Ecto neural progenitor cell (in vitro differentiated cells): Measurements from ENCODE around the gene CD58.

Experiments used
- DNase-seq: peaks from one replicate; pipeline ENCODE4 v3.0.0-alpha.2; 2018; ENCODE audit warnings: low spot score

The CD58 gene

DNA sequence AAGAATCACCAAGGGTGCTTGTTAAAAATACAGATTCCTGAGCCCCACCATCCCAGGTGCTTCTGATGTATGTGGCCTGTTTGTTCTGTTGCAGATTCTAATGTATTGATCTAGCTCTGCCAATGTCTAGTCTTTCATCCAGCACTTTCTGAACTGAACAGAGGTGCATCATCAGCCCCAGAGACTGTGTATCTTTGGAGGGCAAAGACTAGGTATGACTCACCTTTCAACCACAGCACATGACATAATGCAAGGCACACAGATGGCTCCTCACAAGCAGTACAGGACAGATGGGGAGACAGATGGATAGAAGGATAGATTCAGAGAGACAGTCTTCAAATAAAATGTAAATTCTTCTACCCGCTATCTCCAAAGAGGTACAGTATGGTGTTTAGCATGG, 32.3 kb downstream of the CD58 start:
- no peak for DNase-seq

DNA sequence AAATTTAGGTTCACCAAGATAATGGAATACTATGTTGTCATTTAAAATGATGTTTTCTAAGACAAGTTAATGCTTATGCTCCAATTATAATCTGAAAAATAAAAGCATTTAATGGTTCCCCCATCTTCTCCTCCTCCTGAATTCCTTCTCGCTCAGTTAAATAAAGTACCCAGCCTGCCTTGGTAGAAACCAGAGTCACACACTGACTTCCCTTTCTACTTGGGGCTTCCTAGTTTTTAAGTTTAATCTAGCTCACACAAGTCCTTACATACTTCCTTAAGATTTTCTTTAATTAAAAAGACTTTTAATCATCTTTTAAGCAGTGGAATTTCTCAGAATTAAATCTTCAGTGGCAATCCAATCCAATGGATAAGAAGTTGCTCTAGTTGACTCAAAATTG, 32.9 kb downstream of the CD58 start:
- DNase-seq: no peak

DNA sequence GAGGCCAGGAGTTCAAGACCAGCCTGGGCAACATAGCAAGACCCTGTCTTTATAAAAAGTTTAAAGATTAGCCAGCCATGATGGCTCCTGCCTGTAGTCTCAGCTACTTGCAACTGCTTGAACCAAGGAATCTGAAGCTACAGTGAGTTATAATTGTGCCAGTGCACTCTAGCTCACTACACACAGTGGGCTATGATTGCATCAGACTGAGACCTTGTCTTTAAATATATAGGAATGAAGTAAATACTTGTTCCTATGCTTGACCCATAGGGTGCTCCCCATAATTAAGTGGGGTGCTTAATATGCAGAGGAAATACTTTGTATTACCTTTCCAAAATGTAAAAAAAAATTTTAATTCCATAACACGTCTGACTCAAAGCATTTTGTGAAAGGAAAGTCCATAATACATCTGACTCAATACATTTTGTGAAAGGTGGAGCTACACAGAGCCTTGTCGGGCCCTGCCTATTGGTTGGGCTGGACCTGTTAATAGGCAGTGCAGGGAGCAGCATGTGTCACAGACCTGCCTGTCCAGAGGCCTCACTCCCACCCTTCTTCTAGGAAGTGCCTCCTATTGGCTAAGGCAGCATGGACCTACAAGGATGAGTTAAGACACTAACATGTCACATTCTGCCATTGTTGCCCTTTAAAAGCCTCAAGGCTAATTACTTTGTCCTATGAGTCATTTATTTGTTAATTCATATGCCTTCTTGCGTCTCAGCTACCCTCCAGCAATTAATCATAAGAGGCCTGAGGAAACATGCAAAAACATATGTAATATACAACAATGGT, 33.6 kb downstream of the CD58 start:
- DNase-seq: no peak

DNA sequence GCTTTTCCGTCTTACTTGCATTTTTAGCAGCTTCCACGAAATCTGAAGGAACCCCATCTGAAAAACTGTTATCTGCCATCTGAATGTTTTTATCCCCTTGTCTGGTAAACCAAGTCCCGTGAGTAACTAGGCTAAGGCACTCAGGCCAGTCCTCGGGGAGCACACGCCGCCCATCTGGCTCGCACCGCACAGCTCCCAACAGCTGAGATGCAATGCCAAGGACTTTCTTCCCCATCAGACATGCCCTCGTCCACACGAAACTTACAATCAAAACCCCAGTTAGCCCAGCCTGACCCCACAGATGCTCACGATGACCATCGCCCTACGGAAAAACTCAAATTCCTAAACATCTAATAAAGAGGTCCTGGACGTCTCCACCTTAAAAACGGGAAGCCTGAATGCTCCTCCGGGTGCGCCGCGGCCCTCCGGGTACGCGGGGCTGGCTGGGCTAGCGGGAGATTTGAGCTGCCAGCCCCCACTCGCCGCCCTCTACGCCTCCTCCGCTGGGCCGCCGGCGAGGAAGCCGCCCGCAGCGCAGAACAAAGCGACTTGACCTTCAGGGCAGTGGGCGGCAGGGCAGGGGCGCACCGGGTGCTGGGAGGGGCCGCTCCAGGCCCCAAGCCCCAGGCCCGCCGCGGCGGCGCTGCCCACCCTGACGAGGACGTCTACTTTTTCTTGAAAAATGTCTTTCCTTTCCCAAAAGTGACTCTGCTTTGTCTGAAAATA, 36.6 kb downstream of the CD58 start:
- DNase-seq: no peak

DNA sequence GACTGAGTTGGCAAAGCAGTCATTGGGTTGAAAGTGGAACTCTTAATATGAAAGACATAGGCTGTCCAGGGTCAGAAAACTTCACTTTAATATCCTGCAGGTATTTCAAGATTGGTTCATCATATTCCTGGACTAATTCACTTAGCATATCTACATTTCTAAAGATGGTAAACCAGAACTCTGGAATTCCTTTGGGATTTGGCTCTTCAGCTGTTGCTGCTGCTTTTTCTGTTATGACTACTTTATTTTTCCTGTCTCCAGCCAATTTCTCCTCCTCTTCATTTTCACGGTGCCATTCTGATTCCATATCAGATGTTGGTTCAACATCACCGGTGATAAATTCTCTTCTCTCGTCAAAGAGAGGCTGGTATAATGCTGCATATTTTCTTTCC, 37.4 kb downstream of the CD58 start:
- DNase-seq: no peak

DNA sequence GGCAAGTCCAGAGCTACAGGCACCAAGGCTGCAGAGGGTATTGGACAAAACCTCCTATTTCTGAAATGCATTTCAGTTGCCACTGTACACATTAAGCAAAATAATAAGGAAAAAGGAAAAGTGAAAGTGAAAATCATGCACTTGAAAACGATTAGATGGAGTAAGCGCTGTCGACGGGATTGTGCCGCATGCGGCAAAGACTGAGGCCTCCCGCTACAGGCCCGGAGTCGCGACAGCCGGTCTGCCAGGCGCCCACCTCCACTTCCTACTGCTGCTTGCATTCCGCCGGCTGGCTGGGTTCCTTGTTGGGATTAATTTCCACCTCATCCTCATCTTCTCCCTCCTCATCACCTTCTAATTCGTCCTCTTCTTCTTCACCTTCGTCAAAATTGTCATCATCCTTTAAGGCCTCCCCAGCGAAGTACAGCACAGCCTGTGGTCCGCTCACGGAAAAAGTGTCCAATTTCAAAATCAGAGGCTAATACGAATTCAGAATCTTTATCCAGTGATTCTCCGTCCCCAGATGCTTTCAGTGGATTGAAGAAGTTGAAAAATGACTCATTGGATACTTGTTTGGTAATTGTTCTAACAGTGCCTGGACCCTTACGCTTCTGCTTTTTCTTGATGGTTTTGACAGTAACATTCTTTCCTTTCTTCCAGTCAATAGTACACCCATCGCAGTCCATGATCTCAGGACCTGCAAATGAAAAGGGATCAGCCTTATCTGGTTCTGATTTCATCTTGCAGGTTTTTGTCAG, 38.0 kb downstream of the CD58 start:
- DNase-seq: no peak

DNA sequence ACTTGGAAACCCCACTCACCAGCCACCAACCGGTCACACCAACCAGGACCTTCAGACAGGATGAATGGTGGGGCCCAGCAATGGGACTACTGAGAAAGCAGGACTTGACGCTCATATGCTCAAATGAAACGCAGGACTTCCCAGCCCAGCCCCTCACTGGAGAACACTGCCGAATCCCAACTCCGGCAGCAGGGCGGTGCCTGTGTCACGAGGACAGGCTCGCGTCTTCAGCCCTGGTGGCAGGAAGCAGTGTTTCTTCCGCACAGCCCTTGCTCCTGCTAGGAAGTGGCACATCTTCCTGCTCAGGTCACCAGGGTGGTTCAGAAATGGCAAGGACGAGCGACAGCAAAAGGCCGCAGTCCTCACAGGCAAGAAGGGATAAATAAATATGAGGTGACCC, 38.9 kb downstream of the CD58 start:
- no peak for DNase-seq

DNA sequence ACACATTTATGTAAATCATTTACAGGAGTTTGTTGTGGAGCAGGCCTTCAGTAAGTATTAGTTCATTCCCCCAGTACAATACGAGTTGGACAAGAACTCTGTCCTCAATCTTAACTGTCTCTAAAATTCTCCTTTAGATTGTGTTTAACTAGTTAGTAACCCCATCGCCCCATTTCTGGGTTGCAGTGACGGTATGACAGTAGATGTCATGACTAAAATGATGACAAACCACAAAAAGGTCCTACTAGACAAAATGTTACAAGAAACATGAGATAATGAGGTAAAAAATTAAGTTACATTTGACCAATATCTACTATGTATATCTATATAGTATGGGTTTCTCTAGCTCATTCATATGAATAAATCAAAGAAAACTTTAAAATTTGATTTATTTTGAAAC, 41.1 kb downstream of the CD58 start:
- DNase-seq: no peak

DNA sequence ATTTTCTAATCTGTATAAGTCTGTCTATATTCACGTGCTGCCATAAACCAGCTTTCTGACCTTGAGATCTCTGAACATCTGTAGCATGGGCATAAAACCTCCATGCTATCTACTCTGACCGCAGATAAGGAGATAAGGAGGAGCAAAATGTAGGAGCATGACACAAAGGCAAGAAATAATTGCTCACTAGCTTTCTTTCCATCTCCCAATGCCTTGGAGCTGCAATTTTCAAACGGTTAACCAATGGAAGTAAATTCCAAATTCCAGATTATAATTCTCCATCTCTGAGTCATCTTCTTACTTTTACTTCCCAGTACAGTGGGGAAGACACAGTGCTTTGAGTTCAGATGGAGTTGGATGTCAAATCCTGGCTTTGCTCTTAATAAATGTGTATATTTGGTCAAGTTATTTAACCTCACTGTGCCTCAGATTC, 41.6 kb downstream of the CD58 start:
- DNase-seq: no peak

DNA sequence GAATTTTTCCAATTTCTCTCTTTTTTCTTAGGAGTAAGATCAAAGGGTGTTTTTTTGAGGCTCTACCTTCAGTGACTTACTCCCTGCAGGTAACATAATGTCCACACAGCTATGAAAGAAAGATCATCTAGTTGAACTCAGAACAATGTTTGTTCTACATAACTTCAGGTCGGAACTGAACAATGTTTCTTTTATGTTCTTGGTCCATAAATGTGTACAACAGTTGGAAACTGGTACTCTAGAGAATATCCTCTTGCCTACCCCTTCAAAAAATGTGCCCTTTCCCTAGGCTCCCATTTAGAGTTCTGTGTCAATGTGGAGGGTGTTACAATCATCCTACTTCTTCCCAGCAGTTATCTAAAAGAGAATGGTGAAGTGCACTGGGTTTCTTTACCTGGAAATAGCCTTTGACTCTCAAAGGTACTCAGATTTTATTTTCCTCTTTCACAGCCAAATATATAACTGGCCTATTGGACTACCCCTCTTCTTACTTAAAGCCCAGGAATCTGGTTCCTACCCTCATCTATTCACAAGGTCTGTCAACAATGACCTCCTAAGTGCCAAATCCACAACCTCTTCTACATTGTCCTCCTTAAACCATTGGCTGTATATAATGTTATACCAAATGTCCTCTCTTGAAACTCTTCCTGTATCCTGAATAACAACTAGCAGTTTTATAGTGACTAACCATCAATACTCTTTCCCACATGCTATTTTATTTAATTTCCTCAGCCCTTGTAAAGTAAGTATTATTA, 42.3 kb downstream of the CD58 start:
- DNase-seq: no peak

DNA sequence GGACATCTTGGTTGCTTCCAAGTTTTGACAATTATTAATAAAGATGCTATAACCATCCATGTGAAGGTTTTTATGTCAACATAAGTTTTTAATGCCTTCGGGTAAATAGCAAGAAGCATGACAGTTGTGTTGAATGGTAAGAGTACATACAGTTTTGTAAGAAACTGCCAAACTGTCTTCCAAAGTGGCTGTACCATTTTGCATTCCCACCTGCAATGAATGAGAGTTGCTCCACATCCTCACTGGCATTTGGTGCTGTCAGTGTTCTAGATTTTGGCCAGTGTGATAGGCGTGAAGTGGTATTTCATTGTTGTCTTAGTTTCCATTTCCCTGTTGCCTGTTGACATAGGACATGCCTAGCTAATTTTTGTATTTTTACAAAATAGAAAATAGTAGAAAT, 45.4 kb downstream of the CD58 start:
- DNase-seq: no peak

DNA sequence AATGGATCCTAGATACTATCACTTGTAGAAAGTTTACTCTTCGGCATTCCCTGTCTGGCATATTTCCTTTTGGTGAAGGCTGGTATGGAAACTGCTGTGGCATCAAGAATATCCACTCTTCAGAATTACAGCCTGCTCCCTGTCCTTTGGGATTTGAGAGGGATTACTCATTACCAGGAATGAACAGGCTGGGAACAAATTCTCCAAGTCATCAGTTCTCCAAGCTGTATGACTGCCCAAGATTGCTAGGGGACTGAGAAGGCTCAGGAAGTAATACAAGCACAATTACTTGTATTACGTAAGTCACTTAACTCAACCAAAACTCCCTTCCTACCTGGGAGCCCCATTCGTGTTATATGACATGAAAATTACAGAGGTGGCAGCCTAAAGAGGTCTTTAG, 49.6 kb downstream of the CD58 start:
- no peak for DNase-seq

DNA sequence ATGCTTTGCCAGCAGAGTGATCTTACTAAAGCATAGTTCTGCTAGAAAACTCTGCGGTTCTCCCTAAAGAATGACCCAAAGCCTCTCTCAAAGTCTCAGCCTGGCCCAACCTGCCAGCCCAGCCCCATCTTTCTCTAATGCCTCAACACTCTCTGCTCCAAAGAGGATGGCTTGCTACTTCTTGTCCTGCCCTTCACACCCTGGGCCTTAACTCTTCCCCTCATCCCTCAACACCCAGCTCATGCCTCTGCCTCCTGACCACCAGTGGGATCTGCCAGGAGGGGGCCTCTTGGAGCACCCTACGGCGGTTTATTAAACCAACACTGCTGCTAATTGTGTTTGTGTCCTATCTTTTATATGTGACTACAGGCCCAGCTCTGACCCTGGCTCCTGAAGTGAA, 52.4 kb downstream of the CD58 start:
- DNase-seq: no peak

DNA sequence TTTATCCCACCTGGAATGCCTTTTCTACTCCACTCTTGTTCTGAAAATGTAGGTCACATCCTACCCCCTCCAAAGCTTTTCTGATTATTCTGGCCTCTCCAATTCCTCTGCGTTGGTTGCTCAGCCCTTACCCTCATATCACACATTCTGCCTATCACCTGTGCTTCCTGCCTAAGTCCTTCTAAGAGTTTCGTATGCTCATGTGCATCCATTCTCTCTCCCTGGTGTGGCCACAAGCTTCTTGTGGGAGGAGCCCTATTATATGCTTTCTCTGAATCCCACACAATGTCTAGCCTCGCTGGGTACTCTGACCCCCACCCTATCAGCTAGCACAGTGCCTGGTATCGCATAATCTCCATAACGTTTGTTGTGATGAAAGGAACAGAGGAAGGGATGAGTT, 54.2 kb downstream of the CD58 start:
- no peak for DNase-seq

DNA sequence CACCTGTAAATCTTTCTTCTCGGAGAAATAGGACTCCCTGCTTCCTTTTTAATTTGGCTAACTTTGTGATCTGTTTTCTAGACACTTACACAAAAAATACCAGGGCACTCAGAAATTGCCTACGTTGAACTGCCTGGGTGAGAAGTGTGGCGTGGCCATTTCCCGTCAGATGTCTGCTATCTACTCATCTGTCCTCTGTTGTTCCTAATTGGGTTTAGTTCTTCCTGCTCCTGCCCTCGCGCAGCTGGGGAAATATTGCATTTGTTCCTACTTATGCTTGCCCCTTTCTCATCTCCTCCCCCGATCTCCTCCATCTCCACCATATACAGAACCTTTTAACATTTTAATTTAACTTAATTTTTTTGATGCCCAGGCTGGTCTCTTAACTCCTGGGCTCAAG, 55.1 kb downstream of the CD58 start:
- DNase-seq: no peak

DNA sequence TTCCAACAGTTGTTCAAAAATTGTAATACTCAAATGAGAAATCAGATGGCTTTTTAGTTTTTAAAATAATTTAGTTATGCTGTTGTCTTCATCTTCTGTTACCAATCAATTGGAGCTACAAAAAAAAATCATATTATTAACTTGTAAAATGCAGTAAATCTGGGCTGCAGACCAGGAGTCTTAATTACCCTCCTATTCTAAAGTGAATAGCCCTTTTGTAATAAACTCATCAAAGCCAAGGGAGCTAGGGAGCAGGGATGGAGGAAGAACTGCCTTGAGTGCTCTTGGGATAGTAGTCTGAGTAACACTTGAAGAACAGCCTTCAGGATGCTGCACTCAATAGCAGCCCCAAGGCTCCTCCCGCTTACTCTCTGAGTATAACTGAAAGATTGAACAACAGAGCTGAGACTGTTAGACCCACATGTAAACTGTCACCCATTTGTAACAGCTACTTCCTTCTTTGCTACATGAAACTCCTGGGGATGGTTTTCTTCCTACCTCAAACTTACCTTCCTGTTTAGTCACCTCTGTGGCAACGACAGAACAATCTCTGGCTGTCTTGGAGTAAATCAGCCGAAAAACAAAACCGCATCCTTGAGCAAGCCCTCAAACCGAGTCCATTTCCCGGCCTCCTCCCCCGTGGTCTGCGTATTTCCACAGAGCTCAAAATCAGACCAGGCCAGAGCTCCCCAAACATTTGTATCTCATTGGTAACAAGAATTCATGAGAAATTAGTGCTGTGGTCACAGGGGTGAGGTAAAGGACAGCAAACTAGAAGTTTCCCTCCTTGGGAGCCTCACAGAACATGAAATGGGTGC, 55.9 kb downstream of the CD58 start:
- DNase-seq: no peak

DNA sequence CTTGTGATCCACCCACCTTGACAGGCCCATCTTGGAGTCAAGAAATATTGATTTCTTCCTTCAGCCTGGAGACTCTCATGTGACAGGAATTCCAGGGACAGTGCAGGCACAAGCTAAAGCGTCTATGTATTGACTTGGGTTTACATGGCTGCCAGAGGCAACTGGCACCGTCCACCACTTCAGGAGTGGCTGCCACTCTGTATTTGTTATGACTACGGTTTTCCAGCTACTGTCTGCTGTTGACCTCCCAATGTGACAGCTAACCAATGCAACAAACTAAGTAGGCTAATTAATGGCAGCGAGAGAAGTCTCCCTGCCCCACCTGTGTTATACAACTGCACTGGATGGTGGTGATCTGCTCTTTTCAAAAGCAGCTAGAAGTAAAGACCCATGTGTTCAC, 56.9 kb downstream of the CD58 start:
- no peak for DNase-seq

DNA sequence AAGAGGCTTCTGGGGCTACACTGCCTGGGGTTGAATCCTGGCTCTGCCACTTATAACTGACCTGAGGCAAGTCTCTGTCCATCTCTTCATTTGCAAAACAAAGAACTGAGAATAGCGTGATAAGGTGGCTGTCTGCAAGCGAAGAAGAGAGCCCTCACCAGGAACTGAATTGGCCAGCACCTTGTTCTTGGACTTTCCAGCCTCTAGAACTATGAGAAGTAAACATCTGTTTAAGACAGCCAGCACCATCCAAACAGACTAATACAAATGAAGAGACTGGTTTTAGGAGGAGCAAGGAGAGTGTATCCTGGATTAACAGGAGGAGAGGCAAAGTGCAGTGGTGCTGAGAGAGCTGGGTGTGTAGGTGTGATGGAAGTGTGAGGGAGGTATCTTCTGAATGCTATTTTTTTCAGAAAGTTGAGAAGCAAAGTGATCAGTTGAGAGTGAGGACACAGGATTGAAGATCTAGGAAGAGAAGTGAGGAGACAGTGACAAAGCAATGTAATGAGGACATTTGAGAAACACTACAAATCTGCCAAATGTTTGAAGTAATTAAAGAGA, 59.3 kb downstream of the CD58 start:
- DNase-seq: no peak

DNA sequence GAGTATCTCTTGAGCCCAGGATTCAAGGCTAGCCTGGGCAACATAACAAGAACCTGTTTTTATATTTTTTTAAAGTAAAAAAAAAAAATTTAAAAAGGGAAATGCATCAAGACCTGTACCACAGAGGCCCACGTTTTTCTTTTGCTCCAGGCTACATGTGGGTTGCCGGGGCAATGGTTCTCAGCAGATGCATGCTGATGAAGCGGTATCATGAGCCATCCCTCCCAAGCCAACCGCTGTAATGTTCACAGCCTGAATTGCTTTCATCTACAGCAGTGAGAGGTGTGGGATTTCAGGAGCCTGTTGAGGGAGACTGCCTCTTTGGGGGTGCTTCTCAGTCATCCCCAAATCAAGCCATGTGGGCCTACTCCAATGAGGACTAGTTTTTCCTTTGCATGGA, 60.5 kb downstream of the CD58 start:
- no peak for DNase-seq

DNA sequence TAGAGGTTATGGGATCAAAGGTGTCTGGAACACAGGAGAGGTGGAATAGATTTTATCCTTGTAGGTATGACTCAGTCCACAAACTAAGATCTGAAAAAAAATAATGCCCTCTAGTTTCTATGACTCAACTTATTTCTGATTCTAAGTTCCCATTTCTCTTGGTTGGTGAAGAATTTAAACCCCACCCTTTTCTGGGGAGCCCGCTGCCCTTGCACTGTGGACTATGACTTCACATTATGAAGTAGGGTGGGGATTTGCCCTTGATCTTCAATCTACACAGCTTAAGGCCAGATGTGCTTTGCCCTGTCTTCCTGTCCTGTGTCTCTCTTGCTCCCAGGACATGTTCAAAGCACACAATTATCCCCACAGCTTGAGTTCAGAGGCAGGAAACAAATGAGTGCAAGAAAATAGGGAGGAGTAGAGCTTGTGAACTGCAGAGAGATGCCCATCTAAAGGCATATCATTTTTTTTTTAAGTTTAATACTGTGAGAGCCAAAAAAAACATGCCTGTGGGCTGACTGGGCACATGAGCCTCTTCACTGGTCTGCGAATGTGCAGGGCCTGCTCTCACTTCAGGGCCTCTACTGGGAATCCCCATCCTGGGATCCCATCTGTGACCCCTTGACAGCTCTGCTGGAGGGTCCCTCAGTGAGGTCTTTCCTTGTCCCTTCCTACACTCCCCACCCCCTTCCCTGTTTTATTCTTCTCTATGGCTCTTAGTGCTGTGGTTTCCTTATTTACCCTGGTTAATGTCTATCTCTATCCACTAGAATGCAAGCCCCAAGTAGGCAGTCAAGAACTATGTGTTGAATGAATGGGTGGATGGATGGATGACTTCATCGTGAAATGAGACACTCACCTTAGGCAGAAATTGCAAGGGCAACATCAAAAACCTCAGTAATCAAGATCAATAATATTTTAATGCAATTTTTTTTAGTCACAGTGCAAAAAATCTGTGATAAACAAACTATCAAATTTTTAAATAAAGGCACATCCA, 61.5 kb downstream of the CD58 start:
- no peak for DNase-seq
